Gastroesophageal sphincter (tissue), 4 donors: ENCODE measurements around the gene MVD. TPM values are rescaled to one million over a fixed set of nuclear protein-coding genes. Genes with fewer than 3 reads are reported as not detected.
"Not testable (repeated sequence)": the region's sequence is repeated elsewhere in the genome, so short reads cannot be mapped to it uniquely, and the experiment has no call there.

ENCODE experiments used
- ATAC-seq: fragments of 150-250 bp; one replicate; pipeline ENCODE4 v1.9.1; 2016; ENCODE audit warnings: mild to moderate bottlenecking, moderate library complexity
- H3K27ac ChIP-seq, 4 donors: fragments of 200-600 bp; sonication (generic) in 3 of 4; 1 replicate in 3 of 4; 2 replicates in 1 of 4; pipeline ENCODE4 v1.5.1; 2016 to 2019
- H3K27me3 ChIP-seq: fragments of 200-600 bp; sonication (generic); one replicate; pipeline ENCODE4 v1.5.1; 2019
- H3K36me3 ChIP-seq, 2 donors: fragments of 200-600 bp; sonication (generic); one replicate each; pipeline ENCODE4 v1.5.1; 2019; ENCODE audit warnings: control low read depth in 1 of 2
- H3K4me1 ChIP-seq, 3 donors: fragments of 200-600 bp; sonication (generic); 1 replicate in 2 of 3; 2 replicates in 1 of 3; pipeline ENCODE4 v1.5.1; 2016 to 2019; ENCODE audit warnings: control low read depth in 2 of 3
- H3K4me3 ChIP-seq, 2 donors: fragments of 200-600 bp; sonication (generic); one replicate each; pipeline ENCODE4 v1.5.1; 2019; ENCODE audit warnings: mild to moderate bottlenecking in 1 of 2, moderate library complexity in 1 of 2
- H3K9me3 ChIP-seq, 3 donors: fragments of 200-600 bp; sonication (generic); one replicate each; pipeline ENCODE4 v1.5.1; 2017 to 2019; ENCODE audit warnings: control low read depth in 2 of 3
- CTCF ChIP-seq, 4 experiments: fragments of 200-600 bp in 2 of 4; fragments of 450-650 bp in 2 of 4; sonication (generic) in 1 of 4; IDR thresholded peaks; one replicate each; pipeline ENCODE4 v1.5.1; 2017 to 2019; ENCODE audit warnings: antibody characterized with exemption in 4 of 4, mild to moderate bottlenecking in 2 of 4, moderate library complexity in 2 of 4
- EP300 ChIP-seq: sonication (generic); formaldehyde crosslinking; IDR thresholded peaks from one replicate; pipeline ENCODE4 v1.6.1; 2017; ENCODE audit warnings: antibody characterized with exemption, mild to moderate bottlenecking
- POLR2A ChIP-seq, 2 donors: fragments of 450-650 bp; IDR thresholded peaks; one replicate each; pipeline ENCODE4 v1.6.1; 2017; ENCODE audit warnings: antibody characterized with exemption in 2 of 2, mild to moderate bottlenecking in 2 of 2, moderate library complexity in 1 of 2
- POLR2AphosphoS5 ChIP-seq: sonication (generic); formaldehyde crosslinking; IDR thresholded peaks from one replicate; pipeline ENCODE4 v1.6.1; 2017; ENCODE audit warnings: antibody characterized with exemption
- whole genome bisulfite sequencing, 2 donors: methylation state at CpG; one replicate each; pipeline ENCODE4 v1.1.5; 2018; ENCODE audit warnings: low coverage in 1 of 2; 5-methylcytosine and 5-hydroxymethylcytosine counted together
- total RNA-seq, 4 donors: library from RNA; depleted of rRNA; stranded (reverse); fragments of >200 nt; gene quantifications; one replicate each; pipeline ENCODE4 v1.1.0, GENCODE V29; 2016

Gene MVD
- total RNA-seq, 4 donors from 2014 or later = 21.3 to 30.3 (median 26.6) TPM

GRCh38 chr16:88669980-88670379 is 7.1 kb upstream of the MVD start:
- Histone ChIP-seq H3K4me3 (no peak overlapping the region), H3K27ac (no peak overlapping the region), H3K27me3 (no peaks in the 10 kb centered on the region), H3K4me1 (no peaks in the 10 kb centered on the region), H3K9me3 (no peaks in the 10 kb centered on the region), H3K36me3 (peaks cover 0 to 22% of the 10 kb centered on the region in 2 donors)
- TF ChIP-seq EP300 (no peak), POLR2A (IDR thresholded peaks at IDR 0.05) (no peak), POLR2AphosphoS5 (no peak)
- ATAC-seq = no peak
- 60 to 76% methylated on average over 3 to 10 of the region's 10 CpGs for WGBS, 2 donors

- not testable (repeated sequence) for ATAC-seq, H3K27me3 ChIP-seq, H3K27ac ChIP-seq, H3K9me3 ChIP-seq, H3K4me1 ChIP-seq, H3K4me3 ChIP-seq
- 74 to 93% methylated on average over 2 to 8 of the region's 8 CpGs for WGBS, 2 donors
- peaks cover 0 to 22% of the 10 kb centered on the region in 2 donors for H3K36me3 ChIP-seq
These were observed 6.6 kb upstream of the MVD start for GRCh38 chr16:88669493-88669892.

GRCh38 chr16:88667461-88667860 is 4.6 kb upstream of the MVD start:
- 0% methylated on average over 1 of the region's 5 CpGs; no CpG with 5 or more reads in 1 of the 2 donors for WGBS, 2 donors
- no peak overlapping the region for H3K27ac ChIP-seq
- ATAC-seq = no peak
- H3K4me3 ChIP-seq = no peak overlapping the region
- peaks cover 0 to 10% of the 10 kb centered on the region in 2 donors for H3K36me3 ChIP-seq
- TF ChIP-seq POLR2AphosphoS5 = no peak
- TF ChIP-seq POLR2A (IDR thresholded peaks at IDR 0.05) = no peak
- no peak for TF ChIP-seq EP300
- no peaks in the 10 kb centered on the region for H3K9me3 ChIP-seq
- H3K4me1 ChIP-seq = peaks cover 0 to 15% (median 5%) of the 10 kb centered on the region in 3 donors
- no peaks in the 10 kb centered on the region for H3K27me3 ChIP-seq

- H3K4me3 ChIP-seq = no peak overlapping the region
- H3K27me3 ChIP-seq = no peaks in the 10 kb centered on the region
- no peak for ATAC-seq
- TF ChIP-seq EP300 (no peak), POLR2A (IDR thresholded peaks at IDR 0.05) (no peak), POLR2AphosphoS5 (no peak), CTCF (IDR thresholded peaks at IDR 0.05) (no peak)
- peaks cover 0 to 4% of the 10 kb centered on the region in 2 donors for H3K36me3 ChIP-seq
- H3K9me3 ChIP-seq = no peaks in the 10 kb centered on the region
- H3K4me1 ChIP-seq = peaks cover 0 to 30% (median 11%) of the 10 kb centered on the region in 3 donors
- no peak overlapping the region for H3K27ac ChIP-seq
- 81 to 93% methylated on average over 2 to 3 of the region's 3 CpGs for WGBS, 2 donors
These were observed 2.7 kb upstream of the MVD start for GRCh38 chr16:88665570-88665969.

- no peak overlapping the region for H3K27ac ChIP-seq
- 70 to 74% methylated on average over 4 of the region's 4 CpGs for WGBS, 2 donors
- H3K4me1 ChIP-seq = peaks cover 0 to 30% (median 11%) of the 10 kb centered on the region in 3 donors
- no peaks in the 10 kb centered on the region for H3K27me3 ChIP-seq
- peaks cover 0 to 4% of the 10 kb centered on the region in 2 donors for H3K36me3 ChIP-seq
- TF ChIP-seq POLR2A (IDR thresholded peaks at IDR 0.05) = no peak
- no peak for TF ChIP-seq CTCF (IDR thresholded peaks at IDR 0.05)
- ATAC-seq = no peak
- no peak overlapping the region for H3K4me3 ChIP-seq
- no peaks in the 10 kb centered on the region for H3K9me3 ChIP-seq
These were observed 2.3 kb upstream of the MVD start for GRCh38 chr16:88665148-88665547.

GRCh38 chr16:88662222-88662842 is 559 bp downstream of the MVD start:
- WGBS, 2 donors = 0 to 17% methylated on average over 4 to 6 of the region's 49 CpGs
- no peak for TF ChIP-seq POLR2AphosphoS5
- TF ChIP-seq POLR2A (IDR thresholded peaks at IDR 0.05) = no peak
- no peak for TF ChIP-seq EP300
- TF ChIP-seq CTCF (IDR thresholded peaks at IDR 0.05) = no peak
- Histone ChIP-seq H3K27me3 (no peaks in the 10 kb centered on the region), H3K9me3 (no peaks in the 10 kb centered on the region), H3K36me3 (peaks cover 0 to 13% of the 10 kb centered on the region in 2 donors), H3K4me3 (peak overlapping the region; percentile 74 to 81), H3K27ac (peak overlapping the region; percentile 62 to 91 (median 88)), H3K4me1 (peaks cover 0 to 30% (median 11%) of the 10 kb centered on the region in 3 donors)
- no peak for ATAC-seq
